HTR-8/SVneo (cell line): ENCODE data around the gene MAST4.
"Not testable (repeated sequence)": the region's sequence is repeated elsewhere in the genome, so short reads cannot be mapped to it uniquely, and the experiment has no call there.

Experiments
- DNase-seq: peaks from one replicate; pipeline ENCODE4 v3.0.0; 2011; ENCODE audit warnings: low spot score, mixed read lengths; ENCODE audit not compliant: insufficient read length
- FAIRE-seq: peaks from 2 replicates; lab custom pipeline; 2011; peaks lifted over from hg19 to GRCh38; lab: Jason Lieb, UNC

MAST4 gene

DNA sequence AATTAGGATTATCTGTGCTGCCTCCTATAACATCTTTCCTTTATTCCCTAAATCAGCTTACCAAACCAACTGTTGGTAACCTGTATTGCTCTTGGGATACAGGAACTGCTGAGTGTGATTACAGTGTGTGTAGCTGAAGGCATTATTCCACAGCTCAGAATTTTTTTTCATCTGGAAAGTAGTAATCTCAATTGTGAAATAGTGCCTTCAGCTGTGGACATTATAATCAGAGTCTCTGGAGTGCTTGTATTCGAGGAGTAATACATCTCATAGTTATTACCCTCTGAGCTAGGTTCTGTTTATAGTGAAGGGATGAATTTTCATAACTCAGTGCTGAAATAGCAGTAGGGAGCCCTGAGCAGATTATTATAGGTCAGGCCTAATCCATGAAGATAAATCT, 199.5 kb downstream of the MAST4 start:
- FAIRE-seq = no peak
- no peak for DNase-seq

DNA sequence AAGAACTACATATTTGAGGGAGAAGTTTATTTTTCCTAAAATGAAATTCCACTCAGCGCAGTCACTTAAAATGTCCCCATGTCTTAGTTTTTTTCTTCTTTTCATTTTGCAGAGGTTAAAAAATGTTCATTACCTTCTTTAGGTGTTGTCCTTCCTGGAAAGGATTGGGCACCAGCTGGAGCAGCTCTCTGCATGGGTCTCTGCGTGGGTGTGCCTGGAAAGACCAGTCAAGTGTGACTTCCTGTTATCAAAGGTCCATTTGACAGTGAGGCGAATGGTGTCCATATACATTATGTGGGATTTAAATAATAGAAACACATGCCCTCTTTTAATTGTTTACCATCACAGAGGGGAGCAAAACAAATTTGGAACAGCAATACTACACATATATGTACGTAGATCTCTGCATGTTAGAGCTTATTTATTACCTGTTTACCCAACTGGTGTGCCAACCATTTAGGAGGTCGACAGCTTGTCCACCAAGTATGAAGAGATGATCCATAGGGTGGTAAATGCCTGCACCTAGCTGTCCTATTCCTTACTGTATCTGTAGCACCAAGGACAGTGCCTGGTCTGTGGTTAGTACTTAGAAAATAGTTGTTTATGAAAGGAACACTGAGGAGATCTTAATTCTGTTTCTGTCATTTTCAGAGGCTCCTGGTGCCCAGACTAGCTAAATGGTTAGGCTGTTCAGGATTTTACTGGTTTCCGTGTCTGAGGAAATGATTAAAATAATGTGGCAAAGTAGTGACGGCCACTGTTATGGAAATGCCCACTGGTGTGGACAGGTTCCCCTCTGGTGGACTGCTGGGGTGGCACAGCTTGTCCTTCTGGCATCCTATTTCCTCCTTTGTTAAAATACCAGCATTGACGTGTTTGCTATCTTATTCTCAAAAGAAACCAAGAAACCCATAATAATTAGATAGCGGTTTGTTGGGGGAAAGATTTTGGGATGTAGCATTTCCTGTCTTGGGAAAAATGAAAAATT, 200.4 kb downstream of the MAST4 start:
- FAIRE-seq = no peak
- DNase-seq = no peak

DNA sequence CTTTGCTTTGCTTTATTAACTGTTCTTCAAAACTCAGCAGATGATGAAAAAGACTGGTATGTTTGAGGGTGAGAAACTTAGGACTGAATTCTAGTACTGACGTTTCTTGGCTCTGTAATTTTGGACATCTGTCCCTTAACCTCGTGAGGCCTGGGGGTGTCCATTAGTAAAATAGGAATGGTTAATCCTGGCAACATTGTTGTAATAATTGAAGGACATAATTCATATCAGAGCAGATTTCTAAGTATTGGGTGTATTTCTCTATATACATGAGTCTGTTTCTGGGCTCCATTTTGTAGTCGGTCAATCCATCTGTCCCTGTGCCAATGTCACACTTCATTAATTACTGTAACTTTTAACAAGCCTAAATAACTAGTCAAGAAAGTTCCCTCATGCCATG, 206.7 kb downstream of the MAST4 start:
- FAIRE-seq (no peak), DNase-seq (no peak)

DNA sequence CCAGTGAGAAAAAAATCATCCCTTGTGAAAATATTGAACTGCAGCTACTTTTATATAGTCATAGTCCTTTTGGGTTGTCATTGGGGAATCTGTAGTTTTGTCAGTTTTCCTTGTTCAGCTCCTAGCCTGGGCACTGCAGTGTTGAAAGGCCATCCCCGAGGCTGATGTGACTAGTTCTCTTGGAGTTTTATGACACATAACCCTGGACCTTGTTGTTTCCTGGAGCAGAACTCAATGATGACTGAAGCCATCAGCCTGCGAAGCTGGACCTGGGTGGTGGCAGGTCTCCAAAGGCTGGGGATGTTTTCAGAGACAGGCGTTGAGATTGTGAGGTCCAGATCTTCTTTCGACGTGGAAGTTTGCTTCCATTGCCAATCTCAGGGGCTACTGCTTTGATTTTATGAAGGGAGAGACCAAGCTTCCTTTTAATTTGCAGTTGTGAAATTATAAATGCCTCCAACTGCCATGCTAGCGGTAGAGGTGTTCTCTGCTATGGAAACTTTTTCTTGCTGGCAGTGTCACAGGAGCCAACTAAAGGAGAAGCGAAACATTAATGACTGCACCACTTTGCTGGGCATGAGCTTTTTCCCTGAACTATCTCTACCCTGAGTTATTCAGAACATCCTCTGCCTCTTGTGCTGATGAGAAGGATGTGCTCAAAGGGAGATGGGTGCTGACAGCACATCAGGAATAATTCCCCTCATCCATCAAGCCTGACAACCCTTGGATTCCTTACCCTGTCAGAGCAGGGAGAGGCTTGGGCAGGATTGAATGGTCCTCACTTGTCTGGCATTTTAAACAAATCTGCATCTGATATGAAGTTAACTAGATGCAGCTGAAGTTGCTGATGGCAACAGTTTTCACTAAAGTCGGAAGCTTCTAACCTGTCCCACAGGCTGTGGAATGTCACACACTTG, 209.6 kb downstream of the MAST4 start:
- FAIRE-seq (no peak), DNase-seq (no peak)

DNA sequence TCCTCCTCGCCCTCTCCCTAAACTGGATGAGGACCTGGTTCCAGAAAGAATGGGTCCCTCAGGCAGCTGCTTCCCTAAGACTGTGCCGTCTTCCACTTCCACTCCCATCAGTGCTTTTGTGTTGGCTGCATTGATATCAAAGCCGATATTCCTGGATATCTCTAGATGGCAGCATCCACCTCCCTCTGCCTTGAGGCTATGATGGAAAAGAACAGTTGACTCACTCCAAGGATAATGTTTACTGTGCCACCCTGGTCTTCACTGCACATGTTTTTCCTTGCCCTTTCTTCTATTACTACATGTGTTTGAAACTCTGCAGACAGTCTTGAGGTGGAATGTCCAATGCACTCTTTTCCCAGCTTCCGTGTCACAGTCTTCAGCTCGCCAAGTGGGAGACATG, 211.6 kb downstream of the MAST4 start:
- DNase-seq (peak; percentile 36), FAIRE-seq (no peak)

DNA sequence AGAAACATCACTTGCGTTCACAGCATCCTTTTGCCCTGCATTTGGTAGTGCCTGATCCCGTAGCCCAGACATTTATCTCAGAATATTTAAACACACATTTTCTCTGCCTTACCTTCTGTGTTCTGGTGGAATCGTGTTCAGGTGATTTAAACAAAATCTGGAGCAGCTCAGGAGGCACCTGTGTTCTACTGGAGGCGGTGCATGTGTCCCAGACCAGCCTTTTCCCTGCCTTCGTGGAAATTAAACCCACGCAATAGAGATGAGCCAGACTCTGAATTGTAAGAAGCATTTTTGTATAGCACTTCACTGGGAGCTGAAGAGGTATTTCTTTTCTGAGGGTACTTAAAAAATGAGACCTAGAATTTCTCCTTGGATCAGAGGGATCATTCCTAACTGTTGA, 212.5 kb downstream of the MAST4 start:
- FAIRE-seq (no peak), DNase-seq (no peak)

DNA sequence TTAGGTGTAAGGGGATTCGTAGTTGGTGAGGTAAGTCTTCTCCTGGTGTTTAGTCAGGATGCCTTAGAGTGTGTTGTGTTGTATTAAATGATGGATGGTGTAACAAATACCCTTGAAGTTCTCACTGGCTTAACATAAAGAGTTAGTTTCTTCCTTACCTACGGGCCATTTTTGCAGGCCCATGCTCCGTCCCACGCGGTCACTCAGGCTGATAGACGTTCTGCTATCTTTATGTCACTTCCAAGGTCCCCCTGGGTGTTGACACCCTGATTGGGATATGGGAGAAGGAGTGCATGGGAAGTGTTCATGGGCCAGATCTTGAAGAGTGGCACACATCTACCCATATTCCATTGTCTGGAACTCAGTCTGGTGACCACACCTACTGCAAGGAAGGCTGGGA, 214.0 kb downstream of the MAST4 start:
- DNase-seq (no peak), FAIRE-seq (no peak)

DNA sequence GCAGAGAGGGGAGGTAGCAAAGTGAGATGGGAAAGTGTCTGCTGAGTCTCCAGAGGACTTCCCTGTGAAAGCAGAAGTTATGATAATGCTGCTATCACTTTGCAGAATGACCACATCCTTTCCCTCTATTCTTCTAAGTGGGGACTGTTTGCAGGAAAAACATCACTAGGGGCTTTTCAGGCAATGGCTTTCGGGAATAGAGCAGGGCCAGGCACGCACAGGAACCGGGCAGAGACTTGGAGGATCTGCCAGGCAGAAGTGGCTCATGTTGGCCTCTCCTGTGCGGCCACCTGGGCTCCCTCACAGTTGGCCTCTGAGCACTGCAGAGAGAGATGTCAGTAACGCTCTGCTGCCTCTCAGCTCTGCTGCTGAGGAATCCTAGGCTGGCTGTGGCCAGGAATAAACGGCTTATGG, 214.7 kb downstream of the MAST4 start:
- FAIRE-seq = no peak

DNA sequence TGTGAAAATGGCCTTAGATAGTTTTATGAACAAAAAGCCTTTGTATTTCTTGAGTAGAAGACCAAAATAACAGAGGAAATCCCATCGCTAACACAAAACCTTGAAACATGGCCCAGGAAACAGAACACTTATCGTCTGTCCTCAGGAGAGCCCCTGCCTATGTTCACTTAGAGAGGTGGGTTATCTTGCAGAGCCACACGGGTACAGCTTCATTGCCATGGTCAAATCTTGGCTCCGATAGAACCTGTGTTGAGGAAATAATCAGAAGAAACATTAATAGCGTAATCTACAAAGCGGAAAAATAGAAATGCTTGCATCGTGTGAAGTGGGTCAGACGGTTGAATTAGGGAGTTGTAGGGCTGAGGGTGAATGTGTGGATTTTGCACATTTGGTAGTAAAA, 216.1 kb downstream of the MAST4 start:
- no peak for DNase-seq
- no peak for FAIRE-seq

More for the DNA sequence above, 214.7 kb downstream of the MAST4 start:
- no peak for DNase-seq

DNA sequence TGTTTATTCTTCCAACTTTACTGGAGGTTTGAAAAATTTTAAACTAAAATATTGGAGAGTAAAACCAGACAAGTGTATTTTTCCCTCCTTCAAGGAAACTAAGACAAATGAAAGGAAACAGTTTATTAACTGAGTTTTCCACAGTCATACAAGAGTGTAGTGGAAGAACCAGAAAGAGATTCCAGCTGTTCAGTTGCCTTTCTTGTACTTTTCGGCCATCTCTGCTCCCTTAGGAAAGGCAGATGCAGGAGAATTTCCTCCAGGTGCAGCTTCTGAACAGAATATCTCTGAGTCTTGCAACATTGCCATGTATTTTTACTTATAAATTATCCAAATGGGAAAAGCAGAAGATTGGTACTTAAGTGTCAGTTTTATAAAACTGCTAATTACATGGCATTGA, 217.1 kb downstream of the MAST4 start:
- no peak for FAIRE-seq
- DNase-seq = no peak

DNA sequence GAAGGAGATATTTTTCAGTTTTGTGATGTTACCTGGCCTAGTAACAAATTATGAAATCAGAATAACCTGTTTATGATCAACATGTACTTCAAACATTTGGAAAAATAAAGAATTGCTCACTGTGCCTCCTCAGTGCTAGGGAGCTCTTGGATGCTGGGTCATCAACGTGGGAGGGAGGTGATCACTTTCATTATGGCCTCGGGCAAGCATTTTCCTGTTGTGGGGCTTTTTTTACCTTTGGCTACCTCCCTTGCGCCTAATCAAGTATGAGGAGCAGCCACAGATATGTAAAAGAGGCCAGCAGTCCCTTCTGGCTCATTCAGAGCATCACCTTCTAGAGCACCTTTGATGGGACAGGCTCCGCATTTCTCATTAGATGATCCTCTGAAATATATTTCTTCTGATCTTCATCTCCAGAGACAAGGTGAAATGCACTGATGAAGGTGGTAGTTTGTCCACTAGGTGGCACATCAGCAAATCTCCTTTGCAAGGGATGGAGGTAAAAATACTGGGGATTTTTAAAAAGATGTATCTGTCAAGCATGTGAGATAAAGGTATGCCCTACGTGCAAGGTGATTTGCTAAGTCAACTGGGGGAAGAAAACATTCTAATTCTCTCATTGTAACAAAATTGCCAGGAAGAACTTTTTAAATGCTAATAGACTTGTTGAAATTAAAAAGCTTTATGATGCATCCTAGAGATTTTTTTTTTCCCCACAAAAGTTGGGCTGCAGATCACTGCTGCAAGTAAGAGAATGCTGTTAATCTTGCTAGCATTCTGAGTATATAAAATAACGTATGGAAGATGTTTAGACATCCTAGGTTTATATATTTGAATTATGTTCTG, 218.2 kb downstream of the MAST4 start:
- FAIRE-seq (no peak), DNase-seq (peak; percentile 22)

DNA sequence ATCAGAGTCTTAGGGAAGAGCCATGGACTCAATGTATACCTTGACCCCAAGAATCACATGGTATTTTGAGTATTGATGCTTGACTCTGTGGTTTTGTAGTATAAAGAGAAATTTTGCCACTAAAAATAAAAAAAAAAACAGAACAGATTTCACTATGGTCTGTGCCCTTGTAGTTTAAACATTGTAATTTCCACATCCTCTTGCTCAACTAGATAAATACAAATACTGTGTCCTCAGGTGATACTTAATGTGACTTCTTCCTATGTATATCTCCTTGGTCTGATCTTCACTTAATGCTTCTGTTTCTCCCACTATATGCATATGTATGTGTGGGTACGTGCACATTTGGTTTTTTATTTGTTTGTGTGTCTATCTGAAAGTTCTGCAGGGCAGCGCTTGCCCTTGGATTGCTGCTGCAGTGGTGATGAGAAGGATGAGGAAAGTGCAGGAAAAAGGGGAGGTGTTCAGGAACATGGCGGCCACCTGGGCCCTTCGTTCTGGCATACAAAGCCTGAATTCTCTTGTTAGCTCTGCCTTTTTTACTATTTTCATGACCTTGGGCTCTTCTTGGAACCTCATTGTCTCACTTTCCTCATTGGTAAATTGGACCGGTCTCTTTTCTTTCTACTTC, 222.2 kb downstream of the MAST4 start:
- DNase-seq (no peak), FAIRE-seq (no peak)

DNA sequence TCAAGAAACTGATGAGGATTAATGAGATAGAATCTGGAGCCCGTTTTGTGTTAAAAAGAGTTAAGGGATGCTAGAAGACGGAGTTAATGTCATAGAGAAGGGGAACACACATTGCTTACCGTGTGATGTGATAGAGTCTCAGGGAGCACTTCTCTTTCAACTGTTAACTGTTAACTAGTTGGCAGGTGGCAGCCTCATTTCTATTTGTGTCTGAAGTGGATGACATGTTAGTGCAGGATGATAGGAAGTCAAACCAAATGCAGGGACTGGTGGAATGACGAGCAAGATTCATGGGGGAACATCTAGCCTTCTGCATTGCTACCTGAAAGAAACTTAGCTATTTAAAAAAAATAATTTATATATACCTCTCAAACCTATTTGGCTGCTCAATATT, 222.7 kb downstream of the MAST4 start:
- no peak for DNase-seq

DNA sequence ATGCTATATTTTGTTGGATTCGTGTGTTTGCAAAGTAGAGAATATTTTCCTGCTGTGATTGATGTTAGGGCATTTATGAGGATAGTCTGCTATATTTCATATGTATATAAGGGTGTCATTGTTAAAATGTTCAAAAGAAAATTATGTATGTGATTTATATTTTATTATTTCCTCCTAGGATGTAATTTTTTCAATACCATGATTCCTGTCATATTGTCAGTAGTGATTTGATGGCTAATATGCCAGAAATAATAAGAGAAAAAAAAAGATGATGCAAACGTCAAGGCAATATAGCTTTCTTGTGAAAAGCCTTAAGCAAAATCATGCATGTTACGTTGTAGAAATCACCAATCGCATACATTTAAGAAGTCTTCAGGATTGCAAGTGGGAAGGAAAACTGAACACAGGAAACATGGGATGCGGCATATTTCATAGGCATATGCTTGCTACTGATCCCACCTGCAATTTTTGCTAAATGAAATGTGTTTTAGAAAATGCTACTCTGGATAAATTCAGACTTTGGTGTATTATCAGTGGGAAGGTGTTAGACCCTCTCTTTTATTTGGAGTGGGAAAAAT, 224.5 kb downstream of the MAST4 start:
- DNase-seq (no peak), FAIRE-seq (no peak)

More for the DNA sequence above, 222.7 kb downstream of the MAST4 start:
- FAIRE-seq = no peak

DNA sequence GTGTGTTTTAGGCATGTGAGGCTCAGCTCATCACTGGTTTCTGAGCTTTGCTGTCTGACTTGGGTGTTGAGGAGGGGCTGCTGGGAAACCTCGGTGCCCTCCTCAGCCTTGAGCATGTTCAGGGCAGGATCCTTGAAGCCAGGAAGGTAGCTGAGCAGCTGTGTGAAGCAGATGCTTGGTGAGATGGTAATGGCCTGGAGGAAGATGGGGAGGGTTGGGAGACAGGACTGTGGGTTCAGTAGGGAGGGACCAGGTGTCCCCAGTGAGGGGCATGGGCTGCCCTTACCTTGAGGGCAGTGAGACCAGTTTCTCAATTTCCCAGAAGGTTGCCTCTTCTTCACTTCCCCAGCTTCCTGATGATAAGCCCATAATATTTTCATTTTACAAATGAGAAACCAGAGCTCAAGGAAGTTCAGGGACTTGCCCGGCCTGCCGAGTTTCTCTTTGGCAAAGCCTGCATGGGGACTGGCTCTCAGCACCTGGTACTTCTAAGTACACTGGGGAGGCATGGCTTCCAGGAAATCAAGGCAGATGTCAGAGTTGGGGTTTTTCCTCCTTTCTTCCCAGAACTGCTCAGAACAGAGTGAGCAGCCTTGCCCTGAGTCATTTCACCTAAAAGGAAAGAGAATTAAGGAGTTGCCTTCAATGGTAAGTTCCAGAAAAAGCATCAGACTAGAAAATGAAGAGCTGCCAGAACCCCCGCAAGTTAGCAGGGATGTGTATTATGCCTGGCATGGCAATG, 225.7 kb downstream of the MAST4 start:
- DNase-seq (no peak), FAIRE-seq (no peak)

DNA sequence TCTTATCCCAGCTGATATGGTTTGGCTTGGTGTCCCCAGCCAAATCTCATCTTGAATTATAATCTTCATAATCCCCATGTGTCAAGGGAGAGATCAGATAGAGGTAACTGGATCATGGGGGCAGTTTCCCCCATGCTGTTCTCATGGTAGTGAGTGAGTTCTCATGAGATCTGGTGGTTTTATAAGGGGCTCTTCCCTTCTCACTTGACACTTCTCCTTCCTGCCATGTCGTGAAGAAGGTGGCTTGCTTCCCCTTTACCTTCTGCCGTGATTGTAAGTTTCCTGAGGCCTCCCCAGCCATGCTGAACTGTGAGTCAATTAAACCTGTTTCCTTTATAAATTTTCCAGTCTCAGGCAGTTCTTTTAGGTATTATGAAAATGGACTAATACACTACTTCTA, 226.7 kb downstream of the MAST4 start:
- not testable (repeated sequence) for DNase-seq, FAIRE-seq

DNA sequence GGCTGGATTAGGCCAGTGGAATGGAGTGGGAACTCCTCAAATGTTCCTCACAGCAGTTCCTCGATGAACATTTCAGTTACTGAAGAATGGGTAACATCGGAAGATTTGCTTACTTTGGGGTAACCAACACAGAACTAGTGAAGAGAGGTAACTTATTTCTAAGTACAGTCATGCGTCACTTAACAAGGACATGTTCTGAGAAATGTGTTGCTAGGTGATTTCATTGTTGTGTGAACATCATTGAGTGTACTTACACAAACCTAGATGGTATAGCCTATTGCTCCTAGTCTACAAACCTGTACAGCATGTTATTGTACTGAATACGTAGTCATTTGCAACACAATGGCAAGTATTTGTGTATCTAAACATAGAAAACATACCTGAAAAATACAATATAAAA, 228.3 kb downstream of the MAST4 start:
- no peak for DNase-seq
- FAIRE-seq = no peak

DNA sequence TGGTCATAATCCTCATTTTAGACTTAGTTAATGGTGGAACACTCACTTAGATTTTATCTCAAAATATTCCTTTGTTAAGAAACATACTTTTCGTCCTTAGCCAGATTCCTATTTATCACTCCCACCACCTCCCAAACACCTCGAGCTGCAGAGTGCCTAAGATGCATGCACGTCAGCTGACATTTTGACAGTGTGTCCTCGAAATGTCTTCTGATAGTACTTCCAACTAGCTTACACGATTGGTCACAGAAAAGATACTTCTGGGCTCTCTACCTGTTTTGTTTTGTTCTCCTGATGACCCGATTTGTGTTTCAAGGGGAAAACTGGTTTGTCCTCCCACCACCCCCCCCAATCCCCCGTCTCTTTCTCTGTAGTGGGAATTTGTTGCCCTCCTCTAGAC, 230.1 kb downstream of the MAST4 start:
- FAIRE-seq (no peak), DNase-seq (no peak)

DNA sequence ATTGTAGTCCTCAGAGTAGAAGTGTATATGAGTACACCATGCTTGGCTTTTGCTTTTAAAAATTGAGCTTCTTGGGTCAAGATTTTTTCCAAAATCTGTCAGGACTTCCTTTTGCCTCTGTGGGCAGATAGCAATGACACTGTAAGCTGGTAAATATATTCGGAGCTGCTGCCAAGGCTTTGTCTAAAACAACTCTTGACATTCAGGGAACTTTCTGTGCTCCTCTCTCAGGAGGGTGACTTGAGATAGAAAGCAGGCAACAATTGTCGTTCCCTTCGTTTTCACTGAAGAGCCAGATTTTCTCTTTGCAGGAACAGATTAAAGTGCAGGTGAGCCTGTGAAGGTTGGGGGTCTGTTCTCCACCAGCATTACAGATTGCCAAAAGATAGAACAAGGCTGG, 230.5 kb downstream of the MAST4 start:
- no peak for DNase-seq
- no peak for FAIRE-seq
